Transverse colon (tissue), 4 donors: ENCODE results near the gene CYP21A2.
"Not testable (repeated sequence)": the region's sequence is repeated elsewhere in the genome, so short reads cannot be mapped to it uniquely, and the experiment has no call there.

Source experiments
- EP300 ChIP-seq: sonication (generic); formaldehyde crosslinking; IDR thresholded peaks from one replicate; pipeline ENCODE4 v1.6.1; 2017; ENCODE audit warnings: antibody characterized with exemption, low read depth
- POLR2A ChIP-seq: fragments of 450-650 bp; IDR thresholded peaks from one replicate; pipeline ENCODE4 v1.6.1; 2016; ENCODE audit warnings: antibody characterized with exemption, mild to moderate bottlenecking, moderate library complexity
- POLR2AphosphoS5 ChIP-seq, 3 donors: sonication (generic); formaldehyde crosslinking; IDR thresholded peaks; one replicate each; pipeline ENCODE4 v1.6.1; 2016; ENCODE audit warnings: antibody characterized with exemption in 3 of 3
- TF ChIP-seq, protein P1 (sequence below), 5 experiments: fragments of 200-600 bp in 3 of 5; fragments of 450-650 bp in 2 of 5; sonication (generic) in 3 of 5; IDR thresholded peaks; 1 replicate in 2 of 5; 2 replicates in 3 of 5; pipeline ENCODE4 v1.5.1; 2016 to 2017; ENCODE audit warnings: antibody characterized with exemption in 5 of 5, inconsistent platforms in 3 of 5, mild to moderate bottlenecking in 2 of 5, moderate library complexity in 1 of 5

DNA sequence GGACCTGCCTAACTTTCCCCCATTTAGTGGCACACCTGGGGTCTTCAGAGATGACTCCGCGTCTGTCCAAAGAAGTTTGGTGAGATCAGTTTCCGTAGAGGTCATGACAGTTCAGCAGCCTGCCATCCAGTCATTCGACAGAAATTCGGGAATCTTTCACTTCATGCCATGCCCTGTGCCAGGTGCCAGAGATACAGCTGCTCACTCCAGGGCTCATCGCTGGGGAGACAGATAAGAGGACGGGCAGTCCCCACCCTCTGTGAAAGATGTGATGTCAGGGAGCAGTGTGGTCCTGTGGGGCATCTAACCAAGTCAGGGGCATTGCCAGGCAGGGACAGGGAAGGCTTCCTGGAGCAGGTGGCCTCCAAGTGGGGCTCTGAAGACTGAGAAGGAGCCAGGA is 34.9 kb upstream of the CYP21A2 start:
- TF ChIP-seq, protein P1, sequence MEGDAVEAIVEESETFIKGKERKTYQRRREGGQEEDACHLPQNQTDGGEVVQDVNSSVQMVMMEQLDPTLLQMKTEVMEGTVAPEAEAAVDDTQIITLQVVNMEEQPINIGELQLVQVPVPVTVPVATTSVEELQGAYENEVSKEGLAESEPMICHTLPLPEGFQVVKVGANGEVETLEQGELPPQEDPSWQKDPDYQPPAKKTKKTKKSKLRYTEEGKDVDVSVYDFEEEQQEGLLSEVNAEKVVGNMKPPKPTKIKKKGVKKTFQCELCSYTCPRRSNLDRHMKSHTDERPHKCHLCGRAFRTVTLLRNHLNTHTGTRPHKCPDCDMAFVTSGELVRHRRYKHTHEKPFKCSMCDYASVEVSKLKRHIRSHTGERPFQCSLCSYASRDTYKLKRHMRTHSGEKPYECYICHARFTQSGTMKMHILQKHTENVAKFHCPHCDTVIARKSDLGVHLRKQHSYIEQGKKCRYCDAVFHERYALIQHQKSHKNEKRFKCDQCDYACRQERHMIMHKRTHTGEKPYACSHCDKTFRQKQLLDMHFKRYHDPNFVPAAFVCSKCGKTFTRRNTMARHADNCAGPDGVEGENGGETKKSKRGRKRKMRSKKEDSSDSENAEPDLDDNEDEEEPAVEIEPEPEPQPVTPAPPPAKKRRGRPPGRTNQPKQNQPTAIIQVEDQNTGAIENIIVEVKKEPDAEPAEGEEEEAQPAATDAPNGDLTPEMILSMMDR (IDR thresholded peaks at IDR 0.05) = not testable (repeated sequence)
- TF ChIP-seq POLR2AphosphoS5 (IDR thresholded peaks at IDR 0.05); EP300; POLR2A: not testable (repeated sequence)
